ENCODE data around the gene LARP6.

- TF ChIP-seq, protein P1, sequence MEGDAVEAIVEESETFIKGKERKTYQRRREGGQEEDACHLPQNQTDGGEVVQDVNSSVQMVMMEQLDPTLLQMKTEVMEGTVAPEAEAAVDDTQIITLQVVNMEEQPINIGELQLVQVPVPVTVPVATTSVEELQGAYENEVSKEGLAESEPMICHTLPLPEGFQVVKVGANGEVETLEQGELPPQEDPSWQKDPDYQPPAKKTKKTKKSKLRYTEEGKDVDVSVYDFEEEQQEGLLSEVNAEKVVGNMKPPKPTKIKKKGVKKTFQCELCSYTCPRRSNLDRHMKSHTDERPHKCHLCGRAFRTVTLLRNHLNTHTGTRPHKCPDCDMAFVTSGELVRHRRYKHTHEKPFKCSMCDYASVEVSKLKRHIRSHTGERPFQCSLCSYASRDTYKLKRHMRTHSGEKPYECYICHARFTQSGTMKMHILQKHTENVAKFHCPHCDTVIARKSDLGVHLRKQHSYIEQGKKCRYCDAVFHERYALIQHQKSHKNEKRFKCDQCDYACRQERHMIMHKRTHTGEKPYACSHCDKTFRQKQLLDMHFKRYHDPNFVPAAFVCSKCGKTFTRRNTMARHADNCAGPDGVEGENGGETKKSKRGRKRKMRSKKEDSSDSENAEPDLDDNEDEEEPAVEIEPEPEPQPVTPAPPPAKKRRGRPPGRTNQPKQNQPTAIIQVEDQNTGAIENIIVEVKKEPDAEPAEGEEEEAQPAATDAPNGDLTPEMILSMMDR (IDR thresholded peaks at IDR 0.05): no peak
- no peak for TF ChIP-seq ZFX (IDR thresholded peaks at IDR 0.05; ENCODE audit: borderline replicate concordance)
These were observed 512 bp downstream of the LARP6 start for GRCh38 chr15:70853318-70853972.

All from 22Rv1 (cell line).